Measurements from ENCODE around the gene RGS12. TPM values are rescaled to one million over a fixed set of nuclear protein-coding genes. Genes with fewer than 3 reads are reported as not detected.
A peak's percentile ranks its signal among the peaks of the same experiment; 100 is the strongest.

The RGS12 gene
- total RNA-seq (2021): 14.0 and 16.9 TPM in 2 replicates
- long read RNA-seq, partial matches to known transcripts: 13 of 55 reads
- long read RNA-seq, other reads (novel, unspliced or antisense): 42 of 55 reads

GRCh38 chr4:3292571-3293400 is at the start of gene RGS12:
TSS of gene RGS12 (plus strand) at chr4:3293021. CDS start at chr4:3316171, 23,150 bp downstream.
- H3K79me1 ChIP-seq (ENCODE audit: insufficient read depth, low read depth, low read length, poor library complexity, severe bottlenecking): no peaks in the 10 kb centered on the region
- H2BK5ac ChIP-seq (ENCODE audit: insufficient read length, low read length): no peak within 1 kb of the TSS
- Mint-ChIP-seq H3K4me3 (peak within 1 kb of the TSS; percentile 81 to 88), H3K9me3 (no peaks in the 10 kb centered on the region), H3K4me1 (peaks cover 27 to 41% of the 10 kb centered on the region in 2 experiments), H3K27ac (peak within 1 kb of the TSS in 2 of 3 experiments; percentile 12 to 78; a peak in 3 of 7 replicates), H3K27me3 (ENCODE audit: low read depth) (peaks cover 25% of the 10 kb centered on the region), H3K36me3 (ENCODE audit: insufficient read depth in 1 of 3, low read depth in 3 of 3) (no peaks in the 10 kb centered on the region; a peak in 1 of 7 replicates)
- H3K23me2 ChIP-seq (ENCODE audit: insufficient read length, low read depth, low read length, poor library complexity, severe bottlenecking): peaks cover 16% of the 10 kb centered on the region
- H2BK20ac ChIP-seq (ENCODE audit: low read depth, low read length, poor library complexity, severe bottlenecking): no peak within 1 kb of the TSS
- H2BK12ac ChIP-seq (ENCODE audit: insufficient read length, low read depth, low read length): no peak within 1 kb of the TSS
- H4K20me1 ChIP-seq (ENCODE audit: control insufficient read depth, insufficient read depth, insufficient read length): no peaks in the 10 kb centered on the region
- no peak within 1 kb of the TSS for H2BK120ac ChIP-seq (ENCODE audit: low read depth, low read length, poor library complexity, severe bottlenecking)
- no peak within 1 kb of the TSS for H4K91ac ChIP-seq (ENCODE audit: insufficient read length, low read depth, low read length)
- DNase-seq: peak; percentile 97
- no peaks in the 10 kb centered on the region; the same call in 1 of the 2 replicates for H3K27me3 ChIP-seq (ENCODE audit: insufficient read depth, low read length)
- peak within 1 kb of the TSS; percentile 62; the same call in 1 of the 2 replicates for H3K14ac ChIP-seq (ENCODE audit: insufficient read depth, low read length)
- H2AFZ ChIP-seq (ENCODE audit: low read length): no peak within 1 kb of the TSS
- TF ChIP-seq, protein P1, sequence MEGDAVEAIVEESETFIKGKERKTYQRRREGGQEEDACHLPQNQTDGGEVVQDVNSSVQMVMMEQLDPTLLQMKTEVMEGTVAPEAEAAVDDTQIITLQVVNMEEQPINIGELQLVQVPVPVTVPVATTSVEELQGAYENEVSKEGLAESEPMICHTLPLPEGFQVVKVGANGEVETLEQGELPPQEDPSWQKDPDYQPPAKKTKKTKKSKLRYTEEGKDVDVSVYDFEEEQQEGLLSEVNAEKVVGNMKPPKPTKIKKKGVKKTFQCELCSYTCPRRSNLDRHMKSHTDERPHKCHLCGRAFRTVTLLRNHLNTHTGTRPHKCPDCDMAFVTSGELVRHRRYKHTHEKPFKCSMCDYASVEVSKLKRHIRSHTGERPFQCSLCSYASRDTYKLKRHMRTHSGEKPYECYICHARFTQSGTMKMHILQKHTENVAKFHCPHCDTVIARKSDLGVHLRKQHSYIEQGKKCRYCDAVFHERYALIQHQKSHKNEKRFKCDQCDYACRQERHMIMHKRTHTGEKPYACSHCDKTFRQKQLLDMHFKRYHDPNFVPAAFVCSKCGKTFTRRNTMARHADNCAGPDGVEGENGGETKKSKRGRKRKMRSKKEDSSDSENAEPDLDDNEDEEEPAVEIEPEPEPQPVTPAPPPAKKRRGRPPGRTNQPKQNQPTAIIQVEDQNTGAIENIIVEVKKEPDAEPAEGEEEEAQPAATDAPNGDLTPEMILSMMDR (conservative IDR thresholded peaks at IDR 0.05): no peak
- peak within 1 kb of the TSS; percentile 55 for H3K9ac ChIP-seq (ENCODE audit: extremely low read depth, insufficient read length, low read length)
- peak within 1 kb of the TSS; percentile 71 for H3K4me2 ChIP-seq (ENCODE audit: insufficient read depth, insufficient read length, low read length)
- H2AK5ac ChIP-seq (ENCODE audit: insufficient read length, low read length): no peak within 1 kb of the TSS
- no peaks in the 10 kb centered on the region for H3K4me1 ChIP-seq (ENCODE audit: insufficient read depth, low read length)
- no peak within 1 kb of the TSS for H3K56ac ChIP-seq (ENCODE audit: insufficient read length, low read depth, low read length)
- no peak within 1 kb of the TSS for H4K8ac ChIP-seq (replicated peaks; ENCODE audit: insufficient read length, low read depth, low read length)
- WGBS (ENCODE audit: extremely low coverage, insufficient read length, low lambda C conversion rate): no CpG with 5 or more reads among the region's 121 CpGs
- no peak within 1 kb of the TSS for H3T11ph ChIP-seq (ENCODE audit: low read length)
- H4K5ac ChIP-seq (ENCODE audit: insufficient read length, low read depth, low read length): no peak within 1 kb of the TSS
- H3K9me3 ChIP-seq (ENCODE audit: control insufficient read depth, low read depth, low read length): no peaks in the 10 kb centered on the region
- H3K18ac ChIP-seq (ENCODE audit: insufficient read length, low read depth, low read length): peak within 1 kb of the TSS; percentile 11
- no peak within 1 kb of the TSS for H3K23ac ChIP-seq (ENCODE audit: insufficient read length, low read depth, low read length)
- no peak within 1 kb of the TSS for H3K27ac ChIP-seq (ENCODE audit: insufficient read length, low read depth, low read length)
- H3K4ac ChIP-seq (ENCODE audit: low read depth, low read length): no peak within 1 kb of the TSS; the same call in 1 of the 2 replicates
- H2BK15ac ChIP-seq (ENCODE audit: low read depth, low read length): no peak within 1 kb of the TSS; the same call in 1 of the 2 replicates
- H3K79me2 ChIP-seq (ENCODE audit: insufficient read depth, low read length): no peaks in the 10 kb centered on the region

All from H9 (cell line).